Testis (tissue), 3 donors: ENCODE data around the gene TIPRL. TPM values are rescaled to one million over a fixed set of nuclear protein-coding genes. Genes with fewer than 3 reads are reported as not detected.
A peak's percentile ranks its signal among the peaks of the same experiment; 100 is the strongest.
"Not testable (repeated sequence)": the region's sequence is repeated elsewhere in the genome, so short reads cannot be mapped to it uniquely, and the experiment has no call there.

Source experiments
- DNase-seq: peaks from one replicate; pipeline ENCODE4 v3.0.0-alpha.2; 2019
- H3K27ac ChIP-seq, 2 donors: fragments of 200-600 bp; sonication (generic); one replicate each; pipeline ENCODE4 v1.5.1; 2019
- H3K27me3 ChIP-seq: fragments of 200-600 bp; sonication (generic); one replicate; pipeline ENCODE4 v1.5.1; 2019
- H3K36me3 ChIP-seq: fragments of 200-600 bp; sonication (generic); one replicate; pipeline ENCODE4 v1.5.1; 2017; ENCODE audit warnings: low read depth; ENCODE audit errors: missing control alignments
- H3K4me1 ChIP-seq: fragments of 200-600 bp; sonication (generic); one replicate; pipeline ENCODE4 v1.5.1; 2019
- H3K4me3 ChIP-seq, 2 donors: fragments of 200-600 bp; sonication (generic); one replicate each; pipeline ENCODE4 v1.5.1; 2017 to 2019
- H3K9me3 ChIP-seq: fragments of 200-600 bp; sonication (generic); one replicate; pipeline ENCODE4 v1.5.1; 2017
- POLR2A ChIP-seq: fragments of 450-650 bp; IDR thresholded peaks from one replicate; pipeline ENCODE4 v1.6.1; 2017; ENCODE audit warnings: antibody characterized with exemption, mild to moderate bottlenecking, moderate library complexity
- WGBS, 2 donors: methylation state at CpG; one replicate each; pipeline ENCODE4 v1.1.5; 2018; 5-methylcytosine and 5-hydroxymethylcytosine counted together
- intact Hi-C: fragments of 100-400 bp; cut with DNase I; formaldehyde crosslinking; loops from one replicate; pipeline ENCODE4 v1.15.1; 2023; ENCODE audit warnings: low total_unique reads
- polyA plus RNA-seq: library from polyadenylated mRNA; stranded (reverse); fragments of 350-450 nt; fragmentation: Illumina TruSeq; extraction: RNeasy Lipid Tissue Mini Kit (QIAGEN cat#74804); gene quantifications from one replicate; pipeline ENCODE4 v1.2.3, GENCODE V29; 2014; ENCODE audit warnings: low read depth, low replicate concordance; ENCODE audit not compliant: insufficient read depth
- total RNA-seq, 2 donors: library from RNA; depleted of rRNA; stranded (reverse); fragments of >200 nt; gene quantifications; one replicate each; pipeline ENCODE4 v1.2.3, GENCODE V29; 2016
- TF ChIP-seq, protein P1 (sequence below), 3 experiments: fragments of 450-650 bp in 2 of 3; fragments of 200-600 bp in 1 of 3; sonication (generic) in 1 of 3; IDR thresholded peaks; one replicate each; pipeline ENCODE4 v1.5.1; 2016 to 2019; ENCODE audit warnings: antibody characterized with exemption in 3 of 3, mild to moderate bottlenecking in 2 of 3, moderate library complexity in 1 of 3

The TIPRL gene
- total and polyA plus RNA-seq, 3 donors from 2014 or later: 19.8 to 44.6 (median 23.5) TPM

DNA sequence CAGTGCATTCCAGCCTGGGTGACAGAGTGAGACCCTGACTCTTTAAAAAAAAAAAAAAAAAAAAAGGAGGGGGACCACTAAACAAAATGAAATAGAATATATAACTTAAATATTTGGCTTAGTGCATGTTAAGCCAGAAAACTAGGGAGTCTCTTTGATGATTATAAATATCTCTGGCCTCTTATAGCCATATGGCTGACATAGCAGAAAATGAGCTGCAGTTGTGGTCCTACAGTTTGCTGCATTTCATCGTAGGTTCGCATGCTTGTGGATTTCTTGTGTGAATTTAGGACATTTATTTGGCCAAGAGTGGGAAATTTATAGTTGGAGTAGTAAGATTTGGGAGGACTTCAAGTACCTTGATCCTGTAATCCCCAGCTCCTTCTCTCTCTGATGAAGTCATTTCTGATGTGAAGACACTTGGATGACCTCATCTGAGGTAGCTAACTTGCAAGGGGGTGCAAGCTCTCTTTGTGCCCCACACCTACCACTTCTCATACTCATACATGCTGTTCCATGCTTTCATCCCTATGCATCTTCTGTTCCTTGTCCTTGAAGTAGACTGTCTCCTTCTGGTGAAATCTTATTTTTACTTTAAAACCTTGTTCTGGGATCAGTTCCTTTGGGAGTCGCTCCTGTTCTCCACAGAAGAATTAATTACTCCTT, 6.4 kb upstream of the TIPRL start:
- WGBS, 2 donors: 93 to 96% methylated on average over 3 of the region's 3 CpGs
- intact Hi-C loops: no loop called here
- Histone ChIP-seq H3K4me3 (no peak overlapping the region), H3K9me3 (no peaks in the 10 kb centered on the region), H3K27ac (no peak overlapping the region), H3K36me3 (no peaks in the 10 kb centered on the region), H3K4me1 (no peaks in the 10 kb centered on the region), H3K27me3 (no peaks in the 10 kb centered on the region)
- TF ChIP-seq POLR2A: no peak
- TF ChIP-seq, protein P1, sequence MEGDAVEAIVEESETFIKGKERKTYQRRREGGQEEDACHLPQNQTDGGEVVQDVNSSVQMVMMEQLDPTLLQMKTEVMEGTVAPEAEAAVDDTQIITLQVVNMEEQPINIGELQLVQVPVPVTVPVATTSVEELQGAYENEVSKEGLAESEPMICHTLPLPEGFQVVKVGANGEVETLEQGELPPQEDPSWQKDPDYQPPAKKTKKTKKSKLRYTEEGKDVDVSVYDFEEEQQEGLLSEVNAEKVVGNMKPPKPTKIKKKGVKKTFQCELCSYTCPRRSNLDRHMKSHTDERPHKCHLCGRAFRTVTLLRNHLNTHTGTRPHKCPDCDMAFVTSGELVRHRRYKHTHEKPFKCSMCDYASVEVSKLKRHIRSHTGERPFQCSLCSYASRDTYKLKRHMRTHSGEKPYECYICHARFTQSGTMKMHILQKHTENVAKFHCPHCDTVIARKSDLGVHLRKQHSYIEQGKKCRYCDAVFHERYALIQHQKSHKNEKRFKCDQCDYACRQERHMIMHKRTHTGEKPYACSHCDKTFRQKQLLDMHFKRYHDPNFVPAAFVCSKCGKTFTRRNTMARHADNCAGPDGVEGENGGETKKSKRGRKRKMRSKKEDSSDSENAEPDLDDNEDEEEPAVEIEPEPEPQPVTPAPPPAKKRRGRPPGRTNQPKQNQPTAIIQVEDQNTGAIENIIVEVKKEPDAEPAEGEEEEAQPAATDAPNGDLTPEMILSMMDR (IDR thresholded peaks at IDR 0.05): no peak
- DNase-seq: no peak

DNA sequence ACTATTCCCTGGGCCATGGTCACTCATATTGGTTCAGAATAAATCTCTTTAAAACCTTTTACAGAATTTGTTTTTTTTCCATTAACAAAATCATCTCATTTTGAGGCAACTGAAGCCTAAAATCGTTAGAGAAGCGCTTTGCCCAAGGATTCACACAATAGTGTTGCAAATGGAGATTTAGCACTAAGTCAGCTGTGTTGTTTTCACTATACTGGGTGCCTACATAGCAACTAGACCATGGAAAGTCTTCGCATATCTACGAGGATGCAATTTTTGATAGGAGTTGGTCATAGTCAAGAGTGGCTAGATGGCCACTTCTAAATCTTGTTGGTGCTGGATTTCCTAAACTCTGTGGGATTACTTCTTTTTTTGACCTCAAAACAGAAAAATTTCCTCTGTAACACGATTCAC, 530 bp upstream of the TIPRL start:
- intact Hi-C loops: no loop called here
- no peaks in the 10 kb centered on the region for H3K36me3 ChIP-seq

DNA sequence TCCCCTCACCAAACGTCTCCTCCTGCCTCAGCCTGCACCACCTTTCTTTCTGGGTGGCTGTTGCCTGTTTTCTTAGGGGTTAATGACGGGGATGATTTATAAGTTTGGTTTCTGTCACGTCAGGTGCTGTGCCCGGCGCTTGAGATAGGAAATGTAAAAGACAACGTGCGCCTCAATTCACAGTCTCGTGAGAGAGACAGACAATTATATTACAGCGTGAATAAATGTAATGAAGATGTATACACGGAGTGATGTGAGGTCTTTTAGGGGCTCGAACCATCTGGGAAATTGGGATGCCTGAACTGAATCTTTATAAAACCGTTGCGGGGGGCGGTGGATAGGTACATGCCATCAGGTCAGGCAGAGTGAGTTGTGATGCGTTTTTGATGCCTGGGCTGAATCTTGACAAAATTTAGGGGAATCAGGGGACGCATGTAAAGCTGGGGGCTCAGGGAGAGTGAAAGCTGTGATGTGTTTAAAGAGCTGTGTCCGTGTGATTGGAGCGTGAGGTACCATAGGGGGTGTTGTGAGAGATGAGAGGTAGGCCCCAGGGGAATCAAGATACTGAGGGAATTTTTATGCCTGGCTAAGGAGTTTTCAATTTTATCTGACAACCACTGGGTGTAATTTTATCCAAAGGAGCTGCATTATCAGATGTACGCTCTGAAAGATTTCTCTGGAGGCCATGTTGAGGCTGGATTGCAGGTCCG, 831 bp downstream of the TIPRL start:
- peaks cover 3% of the 10 kb centered on the region for H3K4me1 ChIP-seq
- H3K36me3 ChIP-seq: no peaks in the 10 kb centered on the region
- no peaks in the 10 kb centered on the region for H3K27me3 ChIP-seq
- DNase-seq: peak; percentile 26
- intact Hi-C loops: no loop called here
- no peaks in the 10 kb centered on the region for H3K9me3 ChIP-seq
- WGBS, 2 donors: 2 to 3% methylated on average over 20 of the region's 20 CpGs
- H3K4me3 ChIP-seq: peak overlapping the region; percentile 86 to 96
- TF ChIP-seq, protein P1 (IDR thresholded peaks at IDR 0.05): no peak
- no peak for TF ChIP-seq POLR2A
- peak overlapping the region; percentile 92 to 95 for H3K27ac ChIP-seq

More for the DNA sequence above, 530 bp upstream of the TIPRL start:
- Histone ChIP-seq H3K9me3 (no peaks in the 10 kb centered on the region), H3K27ac (peak overlapping the region; percentile 92 to 95), H3K4me3 (peak overlapping the region; percentile 86 to 96), H3K4me1 (peaks cover 3% of the 10 kb centered on the region), H3K27me3 (no peaks in the 10 kb centered on the region)
- 55 to 57% methylated on average over 5 of the region's 5 CpGs for WGBS, 2 donors
- TF ChIP-seq, protein P1 (IDR thresholded peaks at IDR 0.05): no peak
- no peak for TF ChIP-seq POLR2A
- no peak for DNase-seq

DNA sequence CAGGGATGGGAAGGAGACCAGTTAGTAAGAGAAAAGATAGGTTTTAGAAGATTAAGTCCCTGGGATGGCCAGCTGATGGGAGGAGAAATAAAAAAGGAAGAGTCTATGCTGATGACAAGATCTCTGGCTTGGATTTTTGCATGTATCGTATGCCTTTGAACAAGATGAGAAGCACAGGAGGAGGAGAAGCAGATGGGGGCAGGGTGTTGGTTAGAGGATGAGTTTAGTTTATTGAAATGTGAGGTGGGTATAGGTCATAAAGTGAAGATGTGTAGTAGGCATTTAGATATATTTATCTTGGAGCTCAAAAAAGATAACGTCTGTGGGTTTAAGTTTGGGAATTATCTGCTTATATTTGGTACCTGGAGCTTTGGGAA, 1.4 kb downstream of the TIPRL start:
- Histone ChIP-seq H3K9me3 (no peaks in the 10 kb centered on the region), H3K4me1 (peaks cover 3% of the 10 kb centered on the region), H3K36me3 (no peaks in the 10 kb centered on the region), H3K27me3 (no peaks in the 10 kb centered on the region), H3K4me3 (peak overlapping the region; percentile 86 to 96), H3K27ac (peak overlapping the region; percentile 92 to 95)
- DNase-seq: peak; percentile 22
- no peak for TF ChIP-seq POLR2A
- TF ChIP-seq, protein P1 (IDR thresholded peaks at IDR 0.05): no peak
- 9 to 20% methylated on average over 2 of the region's 2 CpGs for WGBS, 2 donors
- intact Hi-C loops: no loop called here

DNA sequence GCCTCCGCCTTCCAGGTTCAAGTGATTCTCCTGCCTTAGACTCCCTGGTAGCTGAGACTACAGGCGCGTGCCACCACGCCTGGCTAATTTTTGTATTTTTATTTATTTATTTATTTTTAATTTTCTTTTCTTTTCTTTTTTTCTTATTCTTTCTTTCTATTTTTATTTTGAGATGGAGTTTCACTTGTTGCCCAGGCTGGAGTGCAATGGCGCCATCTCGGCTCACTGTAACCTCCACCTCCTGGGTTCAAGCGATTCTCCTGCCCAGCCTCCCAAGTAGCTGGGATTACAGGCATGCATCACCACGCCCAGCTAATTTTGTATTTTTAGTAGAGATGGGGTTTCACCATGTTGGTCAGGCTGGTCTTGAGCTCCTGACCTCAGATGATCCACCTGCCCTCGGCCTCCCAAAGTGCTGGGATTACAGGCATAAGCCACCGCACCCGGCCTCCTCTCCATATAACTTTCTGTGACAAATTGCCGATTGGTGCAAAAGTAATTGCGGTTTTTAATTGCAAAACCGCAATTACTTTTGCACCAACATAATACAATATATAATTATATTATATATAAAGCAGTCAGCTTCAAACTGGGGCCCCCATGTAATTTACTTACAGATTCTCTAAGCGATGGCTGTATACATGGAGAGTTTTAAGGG, 2.4 kb downstream of the TIPRL start:
- intact Hi-C loops, H3K4me1 ChIP-seq, H3K27ac ChIP-seq, H3K36me3 ChIP-seq, H3K27me3 ChIP-seq, H3K4me3 ChIP-seq, DNase-seq, H3K9me3 ChIP-seq: not testable (repeated sequence)
- 95 to 96% methylated on average over 15 of the region's 15 CpGs for WGBS, 2 donors
